PC-3 (cell line): Measurements from ENCODE around the gene HSPB6. TPM values are rescaled to one million over a fixed set of nuclear protein-coding genes. Genes with fewer than 3 reads are reported as not detected.

Experiments used
- ATAC-seq: fragments of 200-7000 bp; cut with Tn5 transposase; 2 replicates; pipeline ENCODE4 v1.9.1; 2020; ENCODE audit warnings: mild to moderate bottlenecking, moderate library complexity
- BruUV-seq: library from RNA; stranded (reverse); fragments of 400-500 nt; replicated peaks from 2 replicates; lab custom pipeline; 2021; lab: Mats Ljungman, UMichigan
- CTCF ChIA-PET: fragments of 300-600 bp; sonication (Branson Sonifier 250); formaldehyde crosslinking; loops from one replicate; lab custom pipeline; 2022; ENCODE audit warnings: antibody characterized with exemption; lab: Charles Lee
- POLR2A ChIA-PET: fragments of 300-600 bp; sonication (Branson Sonifier 250); formaldehyde crosslinking; loops from one replicate; lab custom pipeline; 2022; ENCODE audit warnings: antibody characterized with exemption; ENCODE audit not compliant: unreplicated experiment; lab: Charles Lee
- DNase-seq: peaks from one replicate; pipeline ENCODE4 v3.0.0-alpha.2; 2015
- H2AFZ ChIP-seq: fragments of 300-600 bp; sonication (generic); 2 replicates; pipeline ENCODE4 v1.6.0; 2016; ENCODE audit warnings: antibody characterized with exemption, low read length
- H3F3A ChIP-seq: fragments of 300-600 bp; sonication (generic); one replicate; pipeline ENCODE4 v1.6.0; 2017; ENCODE audit warnings: antibody characterized with exemption, low read length, control low read depth, mild to moderate bottlenecking; ENCODE audit not compliant: unreplicated experiment
- H3K27ac ChIP-seq: fragments of 300-600 bp; sonication (generic); 2 replicates; pipeline ENCODE4 v1.5.1; 2016; ENCODE audit warnings: mild to moderate bottlenecking, low read length
- H3K27me3 ChIP-seq: fragments of 300-600 bp; sonication (generic); 2 replicates; pipeline ENCODE4 v1.6.1; 2016; ENCODE audit warnings: low read length, mixed read lengths
- H3K36me3 ChIP-seq: fragments of 300-600 bp; sonication (generic); 2 replicates; pipeline ENCODE4 v1.6.1; 2016; ENCODE audit warnings: low read depth, mixed run types, low read length, mixed read lengths
- H3K4me1 ChIP-seq: fragments of 300-600 bp; sonication (generic); 2 replicates; pipeline ENCODE4 v1.5.1; 2016; ENCODE audit warnings: low read length; ENCODE audit not compliant: insufficient read depth
- H3K4me2 ChIP-seq: fragments of 300-600 bp; sonication (generic); 2 replicates; pipeline ENCODE4 v1.6.0; 2016; ENCODE audit warnings: low read length
- H3K4me3 ChIP-seq: fragments of 300-600 bp; sonication (generic); 2 replicates; pipeline ENCODE4 v1.5.1; 2016; ENCODE audit warnings: mild to moderate bottlenecking, low read length, mixed read lengths
- H3K79me2 ChIP-seq: fragments of 300-600 bp; sonication (generic); 2 replicates; pipeline ENCODE4 v1.6.1; 2017; ENCODE audit warnings: low read length, mixed read lengths
- H3K9ac ChIP-seq: fragments of 300-600 bp; sonication (generic); 2 replicates; pipeline ENCODE4 v1.6.0; 2016; ENCODE audit warnings: mild to moderate bottlenecking, low read length
- H3K9me2 ChIP-seq: fragments of 300-600 bp; sonication (generic); replicated peaks from 2 replicates; pipeline ENCODE4 v1.6.1; 2016; ENCODE audit warnings: mixed run types, low read length, mixed read lengths
- H3K9me3 ChIP-seq: fragments of 300-600 bp; sonication (generic); 2 replicates; pipeline ENCODE4 v1.6.1; 2016; ENCODE audit warnings: low read length, mixed read lengths
- H4K20me1 ChIP-seq: fragments of 300-600 bp; sonication (generic); 2 replicates; pipeline ENCODE4 v1.6.1; 2016; ENCODE audit warnings: low read length, mixed read lengths
- EZH2 ChIP-seq: fragments of 300-600 bp; sonication (generic); IDR thresholded peaks from one replicate; pipeline ENCODE4 v1.6.1; 2017; ENCODE audit warnings: antibody characterized with exemption, mild to moderate bottlenecking, low read length; ENCODE audit not compliant: unreplicated experiment
- EZH2phosphoT487 ChIP-seq: fragments of 300-600 bp; sonication (generic); IDR thresholded peaks from 2 replicates; pipeline ENCODE4 v1.6.1; 2018; ENCODE audit warnings: mild to moderate bottlenecking, antibody characterized with exemption, low read length, borderline replicate concordance
- intact Hi-C: fragments of 100-400 bp; cut with micrococcal nuclease; formaldehyde crosslinking; loops from 2 replicates; pipeline ENCODE4 v1.9.0; 2023
- total RNA-seq: library from RNA; depleted of rRNA; stranded (reverse); fragments of >200 nt; gene quantifications from 2 replicates; pipeline ENCODE4 v1.2.3, GENCODE V29; 2014
- TF ChIP-seq, protein P1 (sequence below): fragments of 300-600 bp; sonication (generic); conservative IDR thresholded peaks from 2 replicates; pipeline ENCODE4 v1.5.1; 2017; ENCODE audit warnings: antibody characterized with exemption, low read depth, mild to moderate bottlenecking, low read length

HSPB6 gene
- total RNA-seq, 1 experiment from 2014 or later = not detected

DNA sequence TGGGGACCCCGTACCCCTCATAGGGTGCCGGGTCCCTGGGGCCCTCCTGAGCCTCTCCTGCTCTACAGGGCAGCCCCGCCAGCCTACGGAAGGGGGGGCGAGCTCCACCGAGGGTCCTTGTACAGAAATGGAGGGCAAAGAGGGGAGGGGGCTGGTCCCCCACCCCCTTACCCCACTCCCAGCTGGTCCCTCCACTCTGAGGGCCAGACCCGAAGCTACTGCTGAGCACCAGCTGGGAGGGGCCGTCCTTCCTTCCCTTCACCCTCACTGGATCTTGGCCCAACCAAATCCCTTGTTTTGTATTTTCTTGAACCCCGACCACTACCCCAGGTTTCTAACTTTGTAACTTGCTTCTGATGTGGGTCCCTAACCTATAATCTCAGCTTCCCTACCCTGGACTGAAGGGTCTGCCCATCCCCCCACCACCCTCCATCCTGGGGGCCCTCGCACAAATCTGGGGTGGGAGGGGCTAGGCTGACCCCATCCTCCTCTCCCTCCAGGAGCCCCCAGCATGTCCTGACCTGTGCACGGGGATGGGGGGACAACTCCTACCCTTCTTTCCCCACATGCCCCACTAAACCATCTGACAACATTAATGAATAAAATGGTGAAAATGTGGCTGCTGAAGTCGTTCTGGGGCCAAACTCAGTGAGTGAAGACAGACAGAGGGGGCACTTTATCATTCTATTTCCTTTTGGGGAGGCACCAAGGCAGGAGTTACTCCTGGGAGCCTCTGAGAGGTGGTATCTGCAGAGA is 31.6 kb upstream of the HSPB6 start:
- DNase-seq = no peak
- intact Hi-C loops = no loop called here
- no peak for ATAC-seq
- Histone ChIP-seq H3K9me2 (no peaks in the 10 kb centered on the region), H3K27ac (no peak overlapping the region), H4K20me1 (no peaks in the 10 kb centered on the region), H3F3A (no peaks in the 10 kb centered on the region), H3K9me3 (no peaks in the 10 kb centered on the region), H3K4me2 (no peak overlapping the region), H3K27me3 (no peaks in the 10 kb centered on the region), H3K79me2 (no peaks in the 10 kb centered on the region), H3K4me1 (no peaks in the 10 kb centered on the region), H3K36me3 (no peaks in the 10 kb centered on the region), H2AFZ (no peak overlapping the region), H3K4me3 (no peak overlapping the region), H3K9ac (no peak overlapping the region)
- TF ChIP-seq EZH2 (no peak), EZH2phosphoT487 (no peak)
- TF ChIP-seq, protein P1, sequence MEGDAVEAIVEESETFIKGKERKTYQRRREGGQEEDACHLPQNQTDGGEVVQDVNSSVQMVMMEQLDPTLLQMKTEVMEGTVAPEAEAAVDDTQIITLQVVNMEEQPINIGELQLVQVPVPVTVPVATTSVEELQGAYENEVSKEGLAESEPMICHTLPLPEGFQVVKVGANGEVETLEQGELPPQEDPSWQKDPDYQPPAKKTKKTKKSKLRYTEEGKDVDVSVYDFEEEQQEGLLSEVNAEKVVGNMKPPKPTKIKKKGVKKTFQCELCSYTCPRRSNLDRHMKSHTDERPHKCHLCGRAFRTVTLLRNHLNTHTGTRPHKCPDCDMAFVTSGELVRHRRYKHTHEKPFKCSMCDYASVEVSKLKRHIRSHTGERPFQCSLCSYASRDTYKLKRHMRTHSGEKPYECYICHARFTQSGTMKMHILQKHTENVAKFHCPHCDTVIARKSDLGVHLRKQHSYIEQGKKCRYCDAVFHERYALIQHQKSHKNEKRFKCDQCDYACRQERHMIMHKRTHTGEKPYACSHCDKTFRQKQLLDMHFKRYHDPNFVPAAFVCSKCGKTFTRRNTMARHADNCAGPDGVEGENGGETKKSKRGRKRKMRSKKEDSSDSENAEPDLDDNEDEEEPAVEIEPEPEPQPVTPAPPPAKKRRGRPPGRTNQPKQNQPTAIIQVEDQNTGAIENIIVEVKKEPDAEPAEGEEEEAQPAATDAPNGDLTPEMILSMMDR = no peak
- ChIA-PET POLR2A (no interaction called here), CTCF (no interaction called here)
- no TSS peak for BruUV-seq

DNA sequence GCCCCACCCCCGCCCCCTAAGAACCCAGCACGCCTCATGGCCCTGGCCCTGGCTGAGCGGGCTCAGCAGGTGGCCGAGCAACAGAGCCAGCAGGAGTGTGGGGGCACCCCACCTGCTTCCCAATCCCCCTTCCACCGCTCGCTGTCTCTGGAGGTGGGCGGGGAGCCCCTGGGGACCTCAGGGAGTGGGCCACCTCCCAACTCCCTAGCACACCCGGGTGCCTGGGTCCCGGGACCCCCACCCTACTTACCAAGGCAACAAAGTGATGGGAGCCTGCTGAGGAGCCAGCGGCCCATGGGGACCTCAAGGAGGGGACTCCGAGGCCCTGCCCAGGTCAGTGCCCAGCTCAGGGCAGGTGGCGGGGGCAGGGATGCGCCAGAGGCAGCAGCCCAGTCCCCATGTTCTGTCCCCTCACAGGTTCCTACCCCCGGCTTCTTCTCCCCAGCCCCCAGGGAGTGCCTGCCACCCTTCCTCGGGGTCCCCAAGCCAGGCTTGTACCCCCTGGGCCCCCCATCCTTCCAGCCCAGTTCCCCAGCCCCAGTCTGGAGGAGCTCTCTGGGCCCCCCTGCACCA is 30.5 kb upstream of the HSPB6 start:
- Histone ChIP-seq H3K79me2 (no peaks in the 10 kb centered on the region), H3K36me3 (no peaks in the 10 kb centered on the region), H3K9ac (no peak overlapping the region), H3K4me3 (no peak overlapping the region), H2AFZ (no peak overlapping the region), H3K27ac (no peak overlapping the region), H3F3A (no peaks in the 10 kb centered on the region), H3K4me2 (no peak overlapping the region), H4K20me1 (no peaks in the 10 kb centered on the region), H3K4me1 (no peaks in the 10 kb centered on the region), H3K9me2 (no peaks in the 10 kb centered on the region), H3K9me3 (no peaks in the 10 kb centered on the region), H3K27me3 (no peaks in the 10 kb centered on the region)
- no peak for TF ChIP-seq EZH2
- TF ChIP-seq EZH2phosphoT487 = no peak
- TF ChIP-seq, protein P1 = no peak
- intact Hi-C loops = no loop called here
- CTCF ChIA-PET = no interaction called here
- no peak for DNase-seq
- POLR2A ChIA-PET = no interaction called here
- no TSS peak for BruUV-seq
- no peak for ATAC-seq
